GM18873 (cell line): ENCODE measurements around the gene CCDC110.

Experiments
- ATAC-seq: cut with Tn5 transposase; IDR thresholded peaks from one replicate; pipeline ENCODE4 v1.9.1; 2021; ENCODE audit warnings: mild to moderate bottlenecking, moderate library complexity, moderate number of reproducible peaks; ENCODE audit not compliant: unreplicated experiment, low FRiP score

CCDC110 gene

DNA sequence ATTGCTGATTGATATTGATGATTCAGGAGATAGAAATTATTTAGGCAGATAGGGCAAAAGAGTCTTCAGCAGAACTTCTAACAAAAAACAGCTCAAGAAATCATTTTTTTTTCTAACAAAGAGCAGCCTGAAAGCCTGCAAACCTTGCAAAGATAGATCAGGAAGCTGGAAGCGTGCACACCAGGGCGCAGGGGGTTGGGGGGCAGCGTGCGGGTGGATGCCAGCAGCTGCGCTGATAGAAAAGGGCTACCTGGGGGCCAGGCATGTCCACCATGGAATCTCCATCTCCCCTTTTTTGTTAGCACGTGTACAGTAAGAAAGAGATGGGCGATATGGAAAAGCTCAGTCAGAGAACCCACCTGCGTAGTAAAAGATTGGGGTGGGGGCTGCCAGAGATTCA lies 1.7 kb upstream of the CCDC110 start:
- no peak for ATAC-seq

DNA sequence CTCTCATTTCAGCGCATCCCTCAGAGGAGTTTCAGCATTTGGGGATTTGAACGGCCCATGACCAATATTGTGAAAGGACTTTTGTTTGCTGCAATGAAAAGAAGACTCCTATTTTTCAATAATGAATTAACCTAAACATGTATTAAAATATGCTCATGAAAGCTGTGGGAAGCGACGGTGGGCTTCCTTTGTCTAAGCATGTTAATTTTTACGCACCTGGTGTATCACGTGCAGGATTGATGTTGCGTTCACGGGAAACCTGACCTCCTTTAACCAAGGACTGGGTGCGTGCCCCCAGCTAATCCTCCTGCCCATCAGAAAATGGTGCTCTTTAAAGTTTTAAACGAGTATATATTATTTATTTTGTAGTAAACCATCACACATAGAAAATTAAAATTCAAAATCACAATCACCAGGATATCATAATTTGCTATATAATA lies 590 bp upstream of the CCDC110 start:
- ATAC-seq = no peak

DNA sequence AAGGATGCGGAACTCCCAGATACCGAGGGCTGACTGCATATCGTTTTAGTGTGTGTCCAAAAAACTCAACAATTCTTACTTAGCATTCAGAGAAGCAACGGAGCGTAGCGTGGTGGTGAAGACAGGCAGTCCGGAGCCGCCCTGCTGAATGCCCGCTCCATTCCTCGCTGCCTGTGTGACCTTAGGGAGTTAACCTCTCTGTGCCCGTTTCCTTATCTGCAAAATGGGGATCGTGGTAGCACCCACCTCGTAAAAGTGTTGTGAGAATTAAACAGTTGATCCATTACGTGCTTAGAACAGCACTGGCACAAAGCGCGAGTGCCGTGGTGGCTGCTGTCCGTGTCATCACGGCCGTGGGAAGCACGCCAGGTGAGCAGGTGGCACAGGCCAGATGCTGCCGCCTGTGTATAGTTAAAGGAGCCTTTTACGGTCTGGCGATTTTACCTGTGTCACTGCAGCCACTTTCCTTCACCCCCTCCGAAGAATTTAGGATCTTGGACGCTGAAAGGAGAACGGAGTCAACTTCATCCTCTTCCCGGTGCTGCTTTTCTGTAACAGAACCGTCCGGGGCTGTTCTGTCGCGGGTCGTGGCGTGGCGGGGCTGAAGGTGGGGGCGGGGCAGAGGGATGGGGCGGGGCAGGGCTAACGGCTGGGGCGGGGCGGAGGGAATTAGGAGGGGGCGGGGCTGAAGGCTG lies 885 bp downstream of the CCDC110 start:
- ATAC-seq = no peak

DNA sequence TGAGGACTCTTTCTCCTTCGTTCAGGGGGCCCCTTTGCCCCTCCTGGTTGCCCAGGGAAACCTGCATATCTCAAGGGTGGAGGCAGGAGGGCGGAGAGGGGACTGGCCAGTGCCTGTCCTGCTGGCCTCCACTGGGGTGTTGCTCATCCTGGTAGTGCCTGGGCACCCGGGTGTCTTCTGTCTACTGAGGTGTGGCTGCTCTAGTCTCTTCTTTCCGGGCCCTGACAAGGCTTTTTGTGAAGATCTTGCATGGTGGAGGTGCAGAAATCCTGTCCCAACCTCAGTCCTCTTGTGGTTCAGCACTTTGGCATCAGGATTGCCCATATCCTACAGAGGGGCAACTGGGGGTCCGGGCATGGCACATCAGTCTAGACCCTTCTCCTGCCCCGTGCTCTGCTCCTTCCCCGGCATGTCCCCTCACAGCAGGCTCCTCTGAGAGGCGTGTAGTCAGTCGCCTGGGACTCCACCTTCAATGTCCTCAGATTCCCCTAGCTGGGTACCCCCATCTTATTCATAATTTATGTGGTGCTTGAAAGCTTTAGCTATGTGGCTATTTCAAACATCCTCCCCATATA lies 1.9 kb downstream of the CCDC110 start:
- no peak for ATAC-seq

DNA sequence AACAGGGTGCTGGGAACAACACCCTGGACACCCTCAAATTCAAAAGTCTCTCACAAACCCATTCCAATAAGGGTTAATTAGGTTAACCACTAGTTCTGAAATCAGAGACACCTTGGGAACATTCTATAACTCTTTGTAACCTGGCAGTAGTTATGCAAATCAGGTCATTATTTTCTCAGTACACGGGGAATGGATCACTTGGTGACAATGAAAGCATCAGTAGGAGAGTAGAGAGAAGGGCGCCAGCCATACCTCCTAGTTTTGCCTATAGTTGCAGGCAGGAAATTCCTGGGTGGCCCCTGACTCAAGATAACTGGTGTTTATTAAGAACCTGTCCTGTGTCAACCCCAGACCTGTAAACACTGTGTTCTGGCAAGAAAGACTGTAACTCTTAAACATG lies 2.5 kb downstream of the CCDC110 start:
- ATAC-seq = no peak

DNA sequence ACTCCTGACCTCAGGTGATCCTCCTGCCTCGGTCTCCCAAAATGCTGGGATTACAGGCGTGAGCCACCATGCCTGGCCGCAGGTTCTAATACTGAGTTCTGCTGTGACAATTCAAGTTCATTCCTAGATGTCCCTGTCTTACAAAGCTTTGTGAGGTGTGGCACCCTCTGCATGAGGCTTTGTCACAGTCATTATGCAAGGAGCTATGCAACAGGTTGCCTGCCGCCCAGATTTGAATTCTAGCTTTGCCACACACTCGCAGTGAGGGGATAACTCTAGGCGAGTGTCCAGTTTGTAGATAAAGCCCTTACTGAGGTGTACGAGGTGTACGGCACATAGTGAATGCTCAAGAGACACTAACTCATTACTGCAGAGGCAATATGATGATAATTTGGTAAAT lies 3.5 kb downstream of the CCDC110 start:
- no peak for ATAC-seq

DNA sequence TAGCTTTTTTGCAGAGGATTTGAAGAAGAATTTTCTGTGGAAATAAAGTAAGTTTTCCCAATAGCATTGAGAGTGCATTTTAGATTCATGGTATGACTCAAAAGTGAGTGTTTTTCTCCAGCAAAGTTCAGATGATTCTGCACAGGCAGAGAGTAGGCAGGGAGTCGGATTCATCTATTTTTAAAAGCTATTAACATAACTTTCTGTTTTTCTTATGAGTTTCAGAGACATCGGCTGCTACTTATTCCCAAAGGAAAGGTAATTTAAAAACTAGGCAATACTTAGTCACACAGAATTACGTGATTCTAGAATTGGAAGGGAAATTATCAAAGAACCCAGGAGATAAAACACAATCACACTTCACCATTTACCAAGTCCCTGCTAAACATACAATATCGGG lies 4.4 kb downstream of the CCDC110 start:
- no peak for ATAC-seq

DNA sequence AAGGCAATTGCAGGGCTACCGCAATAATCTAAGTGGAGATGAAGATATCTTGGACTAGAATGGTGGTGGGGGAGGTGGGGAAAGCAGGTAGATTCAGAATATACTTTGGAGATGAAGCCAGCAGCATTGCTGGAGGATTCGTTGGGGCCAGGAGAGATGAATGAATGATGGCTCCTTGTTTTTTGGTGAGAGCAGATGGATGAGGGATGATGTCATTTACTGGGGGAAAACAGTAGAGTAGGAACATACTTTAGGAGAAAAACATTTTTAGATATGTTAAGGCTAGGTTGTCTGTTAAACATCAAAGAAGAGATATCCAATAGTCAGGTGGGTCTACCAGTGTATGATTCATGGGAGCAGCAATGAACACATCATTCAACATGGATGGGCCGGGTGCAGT lies 5.8 kb downstream of the CCDC110 start:
- ATAC-seq = no peak

DNA sequence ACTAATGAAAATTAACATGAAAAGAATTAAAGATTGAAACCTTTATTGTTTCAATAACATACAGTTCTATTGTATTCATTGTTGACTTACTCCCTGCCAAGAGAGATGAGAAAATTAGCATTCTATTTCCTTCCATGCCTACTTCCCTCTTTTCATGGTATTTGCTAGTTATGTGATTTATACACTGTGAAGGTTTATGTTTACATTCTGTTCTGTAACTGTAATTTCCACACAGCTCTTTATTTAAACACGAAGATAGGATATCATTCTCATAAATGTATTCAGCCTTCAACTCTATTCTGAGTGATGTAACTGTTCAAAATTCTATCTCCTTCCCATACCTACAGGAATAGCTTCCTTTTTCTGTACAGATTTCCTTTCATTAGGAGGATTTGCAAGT lies 6.6 kb downstream of the CCDC110 start:
- no peak for ATAC-seq

DNA sequence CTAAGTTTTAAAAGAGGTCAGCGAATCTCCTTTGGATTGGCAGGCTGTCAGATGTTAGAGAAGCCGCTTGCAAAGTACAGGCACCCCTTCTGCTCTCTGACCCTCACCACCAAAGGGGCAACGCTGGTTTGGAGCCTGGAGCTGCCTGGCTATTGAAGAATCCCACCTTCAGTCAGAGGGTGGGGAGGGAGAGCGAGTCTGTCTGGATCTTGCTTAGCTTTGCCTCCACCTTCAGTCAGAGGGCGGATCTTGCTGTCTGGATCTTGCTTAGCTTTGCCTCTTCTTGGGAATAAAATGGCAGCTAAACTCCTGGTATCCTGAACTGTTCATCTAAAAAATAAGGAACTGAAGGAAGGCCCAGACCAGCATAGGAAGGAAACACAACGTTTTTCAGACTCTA lies 7.3 kb downstream of the CCDC110 start:
- ATAC-seq = no peak

DNA sequence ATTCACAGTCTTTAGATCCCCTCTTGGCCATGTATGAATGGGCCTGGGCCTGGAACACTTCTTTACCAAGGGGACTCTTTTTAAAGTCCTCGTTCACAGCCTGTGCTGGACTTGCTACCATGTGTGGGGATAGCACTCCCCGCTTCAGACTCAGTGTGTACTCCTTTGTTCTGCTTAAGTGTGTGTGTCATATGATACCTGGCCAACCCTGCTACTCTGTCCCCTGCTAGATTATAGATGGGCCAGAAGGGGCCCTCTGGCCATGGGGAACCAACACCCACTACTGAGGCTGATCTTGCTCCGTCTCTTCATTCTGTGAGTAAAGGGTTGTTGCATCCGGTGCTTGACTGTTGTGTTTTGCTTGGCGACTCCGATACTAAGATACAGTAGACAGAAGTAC lies 8.0 kb downstream of the CCDC110 start:
- ATAC-seq = no peak

DNA sequence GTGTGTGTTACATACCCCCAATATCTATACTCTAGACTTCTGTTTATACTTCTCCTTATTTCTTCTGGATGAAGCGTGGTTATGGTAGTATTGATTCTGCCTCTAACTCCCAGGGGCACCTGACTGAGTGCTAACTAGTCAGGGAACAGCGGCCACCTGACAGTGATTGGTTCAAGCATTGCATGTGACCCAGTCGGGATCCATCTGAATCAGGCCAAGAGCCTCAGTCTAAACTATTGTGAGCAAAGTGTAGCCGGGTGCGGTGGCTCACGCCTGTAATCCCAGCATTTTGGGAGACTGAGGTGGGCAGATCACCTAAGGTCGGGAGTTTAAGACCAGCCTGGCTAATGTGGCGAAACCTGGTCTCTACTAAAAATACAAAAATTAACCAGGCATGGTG lies 10.0 kb downstream of the CCDC110 start:
- ATAC-seq = no peak

DNA sequence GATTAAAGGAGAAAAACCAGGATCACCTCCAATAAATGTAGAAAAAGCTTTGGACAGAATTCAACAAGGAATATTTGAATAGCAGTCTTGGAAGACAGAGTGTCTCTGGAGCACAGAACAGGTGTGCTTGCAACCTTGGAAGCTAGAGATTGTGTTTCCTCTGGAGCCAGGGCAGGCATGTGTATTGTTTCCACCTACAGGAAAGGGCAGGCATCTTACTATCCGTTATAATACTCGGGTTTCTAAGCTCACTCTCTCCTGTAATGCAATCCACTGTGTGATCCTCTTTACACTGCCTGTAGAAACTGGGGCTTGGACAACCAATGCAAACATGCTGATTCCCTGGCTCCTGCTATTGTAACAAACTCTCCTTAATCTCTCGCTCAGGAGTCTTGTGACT lies 14.4 kb downstream of the CCDC110 start:
- ATAC-seq = no peak

DNA sequence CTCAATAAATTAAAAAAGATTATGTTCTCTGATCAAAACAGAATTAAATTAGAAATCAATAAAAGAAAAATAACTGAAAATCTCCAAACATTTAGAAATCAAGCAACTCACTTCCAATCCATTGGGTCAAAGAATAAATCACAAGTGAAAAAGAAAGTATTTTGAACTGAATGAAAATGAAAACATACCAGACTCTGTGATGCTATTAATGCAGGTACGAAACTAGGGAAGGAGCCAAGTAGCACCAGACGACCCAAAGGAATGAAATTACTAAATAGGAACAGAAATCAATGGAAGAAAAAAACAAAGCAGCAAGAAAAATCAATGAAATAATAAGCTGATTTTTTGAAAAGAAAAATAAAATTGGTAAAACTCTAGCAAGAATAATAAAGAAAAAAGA lies 15.4 kb downstream of the CCDC110 start:
- no peak for ATAC-seq

DNA sequence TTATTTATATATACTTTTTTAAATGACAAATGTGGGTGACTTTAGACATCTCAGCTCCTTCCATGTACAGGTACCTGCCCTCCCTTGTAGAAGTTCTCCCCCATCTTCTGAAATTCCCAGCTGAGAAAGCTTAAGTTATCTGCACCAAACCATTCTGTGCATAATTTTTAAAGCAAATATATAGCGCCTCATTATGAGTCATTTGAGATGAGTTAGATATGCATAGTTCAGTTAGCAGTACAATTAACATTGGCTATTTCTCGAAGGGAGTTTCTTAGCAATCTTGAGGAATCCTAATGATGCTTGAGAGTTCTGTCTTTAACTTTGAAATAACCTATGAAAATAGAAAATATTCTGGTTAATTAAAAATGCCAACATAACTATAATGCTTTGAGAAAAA lies 26.3 kb downstream of the CCDC110 start:
- no peak for ATAC-seq

DNA sequence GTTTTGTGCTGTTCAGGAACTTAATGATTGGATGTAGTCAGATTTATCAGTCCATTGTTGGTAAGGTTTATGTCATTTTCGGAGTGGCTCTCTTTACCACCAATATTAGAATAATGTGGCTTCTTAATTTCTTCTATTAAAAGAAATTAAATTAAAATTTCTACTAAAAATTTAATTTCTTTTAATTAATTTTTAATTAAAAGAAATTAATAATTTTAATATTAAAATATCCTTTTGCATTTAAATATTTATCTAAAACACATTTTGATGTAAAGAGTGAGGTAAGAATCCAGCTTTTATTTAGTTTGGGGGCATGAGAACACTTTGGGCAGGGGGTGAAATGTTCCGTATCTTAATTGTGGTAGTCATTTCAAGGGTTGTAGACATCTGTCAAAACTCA lies 30.1 kb downstream of the CCDC110 start:
- ATAC-seq = no peak

DNA sequence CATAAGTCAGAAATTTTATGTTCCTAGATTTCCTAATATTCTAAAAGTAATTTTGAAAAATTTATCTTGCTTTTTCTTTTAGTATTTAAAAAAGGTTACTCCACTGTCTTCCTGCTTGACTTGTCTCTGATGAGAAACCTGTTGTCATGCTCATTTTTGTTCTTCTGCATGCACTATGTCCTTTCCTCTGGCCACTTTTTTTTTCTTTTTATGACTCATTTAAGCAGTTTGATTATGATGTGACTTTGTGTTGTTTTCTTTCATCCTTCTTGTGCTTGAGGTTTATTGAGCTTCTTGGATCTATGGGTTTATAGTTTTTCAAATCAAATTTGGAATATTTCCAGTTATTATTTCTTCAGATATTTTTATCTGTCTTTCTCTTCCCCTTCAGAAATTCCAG lies 33.7 kb downstream of the CCDC110 start:
- ATAC-seq = no peak

DNA sequence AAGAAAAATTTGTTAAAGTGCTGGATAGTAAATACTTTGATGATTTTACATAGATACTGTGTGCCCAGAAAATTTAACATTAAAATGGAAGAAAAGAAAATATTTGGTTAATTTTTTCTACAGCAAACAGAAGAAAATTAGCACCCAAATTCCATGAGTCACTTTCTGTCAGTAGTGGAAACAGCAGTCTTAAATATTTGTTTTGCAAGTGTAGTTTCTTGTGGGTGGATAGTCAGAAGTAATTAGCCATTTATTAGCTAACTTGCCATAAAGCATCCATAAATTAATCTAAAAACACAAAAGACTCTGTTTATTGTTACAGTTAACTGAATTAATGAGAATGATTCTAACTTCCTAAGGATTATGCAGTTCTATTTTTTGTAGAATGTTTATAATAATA lies 36.1 kb downstream of the CCDC110 start:
- ATAC-seq = no peak

DNA sequence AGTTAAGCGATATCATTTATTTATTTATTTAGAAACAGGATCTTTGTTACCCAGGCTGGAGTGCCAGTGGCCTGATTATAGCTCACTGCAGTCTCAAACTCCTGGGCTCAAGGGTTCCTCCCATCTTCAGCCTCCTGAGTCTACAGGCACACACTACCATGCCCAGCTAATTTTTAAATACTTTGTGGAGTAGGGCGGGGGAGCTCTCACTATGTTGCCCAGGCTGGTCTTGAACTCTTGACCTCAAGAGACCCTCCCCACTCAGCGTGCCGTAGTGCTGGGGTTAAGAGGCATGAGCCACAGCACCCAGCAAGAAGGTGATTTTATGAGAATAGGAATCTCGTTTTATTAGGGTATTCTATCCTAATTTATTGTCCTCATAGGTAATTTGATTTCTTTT lies 41.9 kb downstream of the CCDC110 start:
- no peak for ATAC-seq

DNA sequence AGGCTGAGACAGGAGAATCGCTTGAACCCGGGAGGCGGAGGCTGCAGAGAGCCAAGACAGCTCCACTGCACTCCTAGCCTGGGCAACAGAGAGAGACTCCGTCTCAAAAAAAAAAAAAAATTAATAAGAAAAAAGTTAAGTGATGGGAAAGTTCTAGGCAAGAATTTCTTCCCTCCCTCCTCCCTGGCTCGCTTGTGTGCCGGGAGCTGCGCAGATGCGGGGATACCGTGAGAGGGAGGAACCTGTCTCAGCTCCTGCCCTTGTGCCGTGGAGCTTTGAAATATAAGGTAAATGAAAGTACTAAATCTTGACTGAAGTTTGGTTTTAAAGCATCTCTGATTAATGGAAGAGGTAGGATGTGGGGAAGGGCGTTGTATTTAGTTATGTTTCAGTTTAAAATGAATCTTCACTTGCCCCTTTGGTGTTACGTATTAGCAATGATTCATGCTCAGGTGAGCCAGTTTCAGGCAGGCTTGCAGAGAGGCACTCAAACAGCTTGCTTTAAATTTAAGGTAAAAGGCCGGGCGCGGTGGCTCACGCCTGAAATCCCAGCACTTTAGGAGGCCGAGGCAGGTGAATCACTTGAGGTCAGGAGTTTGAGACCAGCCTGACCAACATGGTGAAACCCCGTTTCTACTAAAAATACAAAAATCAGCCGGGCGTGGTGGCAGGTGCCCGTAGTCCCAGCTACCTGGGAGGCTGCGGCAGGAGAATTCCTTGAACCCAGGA lies 44.4 kb downstream of the CCDC110 start:
- no peak for ATAC-seq

DNA sequence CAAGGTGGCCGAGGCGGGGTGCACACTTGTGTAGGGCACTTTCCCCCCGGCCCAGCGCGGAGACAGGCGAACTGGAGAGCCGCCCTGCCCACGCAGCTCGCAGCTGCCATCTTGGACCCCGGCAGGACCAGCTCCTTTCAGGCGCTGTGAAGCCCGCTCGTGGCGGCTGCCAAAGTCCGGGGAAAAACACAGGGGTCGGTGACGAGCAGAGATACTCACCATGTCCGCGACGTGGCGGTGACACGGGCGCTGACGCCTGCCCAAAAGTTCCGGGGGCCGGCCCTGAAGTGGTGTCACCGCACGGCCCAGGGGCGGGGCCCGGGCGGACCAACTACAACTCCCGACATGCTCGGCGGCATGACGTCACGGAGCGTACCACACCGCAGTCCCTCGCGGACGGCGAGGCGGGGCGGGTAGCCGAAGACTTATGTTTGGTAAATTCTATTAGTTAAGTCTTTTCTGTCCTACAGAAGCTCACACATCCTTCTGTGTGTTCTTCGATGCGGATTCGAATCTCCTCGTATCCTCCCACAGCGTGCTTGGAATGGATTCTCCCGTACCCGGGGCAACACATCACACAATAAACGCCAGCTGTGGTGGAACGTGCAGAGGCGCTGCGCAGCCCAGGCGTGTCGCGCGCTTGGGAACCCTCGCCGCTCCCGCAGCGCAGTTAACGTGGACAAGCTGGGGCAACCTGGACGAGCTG lies 45.7 kb downstream of the CCDC110 start, which contains the start of gene UFSP2:
UFSP2 (minus strand) TSS at position 318 of the 706 bp plus-strand sequence; CDS start at position 222, 96 bp downstream.
- ATAC-seq = peak; percentile 93
